ENCODE measurements around the gene HCN4. TPM values are rescaled to one million over a fixed set of nuclear protein-coding genes. Genes with fewer than 3 reads are reported as not detected.

The HCN4 gene
- total and polyA plus RNA-seq, 2 experiments from 2014 or later: 0.27 to 0.40 TPM

DNA sequence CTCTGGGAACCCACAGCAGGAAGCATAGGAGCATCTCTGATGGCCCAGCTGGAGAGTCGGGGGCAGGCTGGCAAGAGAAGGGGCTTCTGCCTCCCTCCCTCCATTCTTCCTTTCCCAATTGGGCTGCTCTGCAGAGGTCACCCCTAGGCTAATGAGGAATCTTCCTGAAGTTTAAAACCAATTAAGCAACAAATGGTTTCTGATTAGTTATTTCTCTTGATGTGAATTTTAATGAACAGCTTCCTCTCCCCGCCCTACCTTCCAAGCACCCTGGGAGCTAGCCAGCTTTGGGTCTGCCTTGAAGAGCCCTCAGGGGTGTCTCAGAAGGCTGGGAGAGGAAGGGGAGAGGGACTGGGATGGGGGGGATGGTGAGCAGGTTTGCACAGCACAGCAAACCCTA, 24.6 kb upstream of the HCN4 start:
- no peak for DNase-seq (ENCODE audit: low spot score)
- Histone ChIP-seq H2AFZ (no peak overlapping the region), H3K27ac (no peak overlapping the region), H3K4me1 (ENCODE audit: insufficient read depth) (peaks cover 7% of the 10 kb centered on the region), H4K20me1 (ENCODE audit: insufficient read depth, poor library complexity, severe bottlenecking) (no peaks in the 10 kb centered on the region), H3K9me3 (ENCODE audit: low read depth) (no peaks in the 10 kb centered on the region), H3K27me3 (no peaks in the 10 kb centered on the region), H3K4me3 (no peak overlapping the region), H3K9me2 (replicated peaks; ENCODE audit: insufficient read depth) (no peaks in the 10 kb centered on the region), H3K4me2 (no peak overlapping the region), H3K79me2 (no peaks in the 10 kb centered on the region), H3K36me3 (replicated peaks; ENCODE audit: insufficient read depth, low read depth) (no peaks in the 10 kb centered on the region)
- WGBS (ENCODE audit: low lambda C conversion rate, missing lambda C conversion rate): 78% methylated on average over 2 of the region's 2 CpGs
- TF ChIP-seq EZH2 (IDR thresholded peaks at IDR 0.05; ENCODE audit: borderline replicate concordance) (no peak), EZH2phosphoT487 (IDR thresholded peaks at IDR 0.05; ENCODE audit: low read depth, severe bottlenecking, unreplicated experiment) (no peak)
- TF ChIP-seq, protein P1, sequence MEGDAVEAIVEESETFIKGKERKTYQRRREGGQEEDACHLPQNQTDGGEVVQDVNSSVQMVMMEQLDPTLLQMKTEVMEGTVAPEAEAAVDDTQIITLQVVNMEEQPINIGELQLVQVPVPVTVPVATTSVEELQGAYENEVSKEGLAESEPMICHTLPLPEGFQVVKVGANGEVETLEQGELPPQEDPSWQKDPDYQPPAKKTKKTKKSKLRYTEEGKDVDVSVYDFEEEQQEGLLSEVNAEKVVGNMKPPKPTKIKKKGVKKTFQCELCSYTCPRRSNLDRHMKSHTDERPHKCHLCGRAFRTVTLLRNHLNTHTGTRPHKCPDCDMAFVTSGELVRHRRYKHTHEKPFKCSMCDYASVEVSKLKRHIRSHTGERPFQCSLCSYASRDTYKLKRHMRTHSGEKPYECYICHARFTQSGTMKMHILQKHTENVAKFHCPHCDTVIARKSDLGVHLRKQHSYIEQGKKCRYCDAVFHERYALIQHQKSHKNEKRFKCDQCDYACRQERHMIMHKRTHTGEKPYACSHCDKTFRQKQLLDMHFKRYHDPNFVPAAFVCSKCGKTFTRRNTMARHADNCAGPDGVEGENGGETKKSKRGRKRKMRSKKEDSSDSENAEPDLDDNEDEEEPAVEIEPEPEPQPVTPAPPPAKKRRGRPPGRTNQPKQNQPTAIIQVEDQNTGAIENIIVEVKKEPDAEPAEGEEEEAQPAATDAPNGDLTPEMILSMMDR (IDR thresholded peaks at IDR 0.05; ENCODE audit: poor library complexity): no peak

- H3K27me3 ChIP-seq: no peaks in the 10 kb centered on the region
- no peaks in the 10 kb centered on the region for H3K9me3 ChIP-seq (ENCODE audit: low read depth)
- H3K4me1 ChIP-seq (ENCODE audit: insufficient read depth): peaks cover 14% of the 10 kb centered on the region
- H3K4me2 ChIP-seq: no peak overlapping the region
- H3K36me3 ChIP-seq (replicated peaks; ENCODE audit: insufficient read depth, low read depth): no peaks in the 10 kb centered on the region
- H3K9me2 ChIP-seq (replicated peaks; ENCODE audit: insufficient read depth): no peaks in the 10 kb centered on the region
- 92% methylated on average over 2 of the region's 2 CpGs for WGBS (ENCODE audit: low lambda C conversion rate, missing lambda C conversion rate)
- DNase-seq (ENCODE audit: low spot score): no peak
- H4K20me1 ChIP-seq (ENCODE audit: insufficient read depth, poor library complexity, severe bottlenecking): no peaks in the 10 kb centered on the region
- no peak overlapping the region for H3K27ac ChIP-seq
- no peak overlapping the region for H3K4me3 ChIP-seq
- H2AFZ ChIP-seq: no peak overlapping the region
- TF ChIP-seq EZH2phosphoT487 (IDR thresholded peaks at IDR 0.05; ENCODE audit: low read depth, severe bottlenecking, unreplicated experiment) (no peak), EZH2 (IDR thresholded peaks at IDR 0.05; ENCODE audit: borderline replicate concordance) (no peak)
- TF ChIP-seq, protein P1 (IDR thresholded peaks at IDR 0.05; ENCODE audit: poor library complexity): no peak
- no peaks in the 10 kb centered on the region for H3K79me2 ChIP-seq
These were observed 23.3 kb upstream of the HCN4 start for GRCh38 chr15:73392025-73392424.

- DNase-seq (ENCODE audit: low spot score): no peak
These were observed 22.5 kb upstream of the HCN4 start for GRCh38 chr15:73391128-73391872.

More at GRCh38 chr15:73391128-73391872, 22.5 kb upstream of the HCN4 start:
- Histone ChIP-seq H4K20me1 (ENCODE audit: insufficient read depth, poor library complexity, severe bottlenecking) (no peaks in the 10 kb centered on the region), H3K9me2 (replicated peaks; ENCODE audit: insufficient read depth) (no peaks in the 10 kb centered on the region), H3K79me2 (no peaks in the 10 kb centered on the region), H3K4me3 (no peak overlapping the region), H3K27ac (no peak overlapping the region), H2AFZ (no peak overlapping the region), H3K27me3 (no peaks in the 10 kb centered on the region), H3K4me1 (ENCODE audit: insufficient read depth) (peaks cover 14% of the 10 kb centered on the region), H3K4me2 (no peak overlapping the region), H3K9me3 (ENCODE audit: low read depth) (no peaks in the 10 kb centered on the region), H3K36me3 (replicated peaks; ENCODE audit: insufficient read depth, low read depth) (no peaks in the 10 kb centered on the region)
- WGBS (ENCODE audit: low lambda C conversion rate, missing lambda C conversion rate): 73% methylated on average over 7 of the region's 7 CpGs
- TF ChIP-seq EZH2 (IDR thresholded peaks at IDR 0.05; ENCODE audit: borderline replicate concordance) (no peak), EZH2phosphoT487 (IDR thresholded peaks at IDR 0.05; ENCODE audit: low read depth, severe bottlenecking, unreplicated experiment) (no peak)
- TF ChIP-seq, protein P1 (IDR thresholded peaks at IDR 0.05; ENCODE audit: poor library complexity): no peak
